HG02981 (cell line): Measurements from ENCODE around the gene SPATA7.
"Not testable (repeated sequence)": the region's sequence is repeated elsewhere in the genome, so short reads cannot be mapped to it uniquely, and the experiment has no call there.

Experiments used
- ATAC-seq: cut with Tn5 transposase; IDR thresholded peaks from one replicate; pipeline ENCODE4 v1.9.1; 2021; ENCODE audit warnings: mild to moderate bottlenecking, moderate library complexity; ENCODE audit not compliant: unreplicated experiment

Gene SPATA7, protein sequence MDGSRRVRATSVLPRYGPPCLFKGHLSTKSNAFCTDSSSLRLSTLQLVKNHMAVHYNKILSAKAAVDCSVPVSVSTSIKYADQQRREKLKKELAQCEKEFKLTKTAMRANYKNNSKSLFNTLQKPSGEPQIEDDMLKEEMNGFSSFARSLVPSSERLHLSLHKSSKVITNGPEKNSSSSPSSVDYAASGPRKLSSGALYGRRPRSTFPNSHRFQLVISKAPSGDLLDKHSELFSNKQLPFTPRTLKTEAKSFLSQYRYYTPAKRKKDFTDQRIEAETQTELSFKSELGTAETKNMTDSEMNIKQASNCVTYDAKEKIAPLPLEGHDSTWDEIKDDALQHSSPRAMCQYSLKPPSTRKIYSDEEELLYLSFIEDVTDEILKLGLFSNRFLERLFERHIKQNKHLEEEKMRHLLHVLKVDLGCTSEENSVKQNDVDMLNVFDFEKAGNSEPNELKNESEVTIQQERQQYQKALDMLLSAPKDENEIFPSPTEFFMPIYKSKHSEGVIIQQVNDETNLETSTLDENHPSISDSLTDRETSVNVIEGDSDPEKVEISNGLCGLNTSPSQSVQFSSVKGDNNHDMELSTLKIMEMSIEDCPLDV

DNA sequence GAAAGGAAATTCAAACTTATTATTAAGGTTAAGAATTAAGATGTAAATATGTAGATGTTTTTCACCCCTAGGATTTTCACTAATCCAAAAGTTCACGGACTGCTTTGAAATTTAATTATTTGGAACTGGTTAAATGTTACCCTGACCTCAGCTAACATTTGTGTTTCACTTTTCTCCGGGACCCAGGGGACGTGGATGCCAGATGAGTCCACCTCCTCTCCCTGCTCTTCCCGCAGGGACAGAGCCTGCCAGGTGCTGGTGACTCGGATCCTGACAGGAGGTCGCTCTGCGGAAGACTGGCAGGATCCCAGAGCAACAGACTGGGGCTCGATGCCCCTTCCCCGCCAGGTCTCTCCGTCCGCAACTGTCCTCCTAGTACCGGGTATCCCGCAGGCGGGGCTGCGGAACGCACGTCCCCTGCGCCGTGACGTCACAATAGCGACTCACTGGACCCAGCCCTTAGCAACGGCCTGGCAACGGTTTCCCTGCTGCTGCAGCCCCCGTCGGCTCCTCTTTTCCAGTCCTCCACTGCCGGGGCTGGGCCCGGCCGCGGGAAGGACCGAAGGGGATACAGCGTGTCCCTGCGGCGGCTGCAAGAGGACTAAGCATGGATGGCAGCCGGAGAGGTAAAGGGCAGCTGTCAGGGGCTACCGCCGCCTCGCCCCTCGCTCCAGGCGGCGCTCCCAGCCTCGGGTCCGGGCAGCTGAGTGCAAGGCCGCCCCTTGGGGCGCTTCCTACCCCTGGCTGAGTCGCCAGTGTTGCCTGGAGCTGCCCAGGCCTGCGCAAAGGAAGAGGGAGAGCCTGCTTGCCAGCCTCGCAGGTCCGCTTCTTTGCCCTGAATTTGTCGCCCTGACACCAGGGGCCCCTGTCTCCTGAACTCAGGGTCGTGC is at the start of gene SPATA7:
SPATA7 (plus strand) TSS at position 446 of the 890 bp plus-strand sequence; CDS start at position 608, 162 bp downstream.
- peak; percentile 99 for ATAC-seq

DNA sequence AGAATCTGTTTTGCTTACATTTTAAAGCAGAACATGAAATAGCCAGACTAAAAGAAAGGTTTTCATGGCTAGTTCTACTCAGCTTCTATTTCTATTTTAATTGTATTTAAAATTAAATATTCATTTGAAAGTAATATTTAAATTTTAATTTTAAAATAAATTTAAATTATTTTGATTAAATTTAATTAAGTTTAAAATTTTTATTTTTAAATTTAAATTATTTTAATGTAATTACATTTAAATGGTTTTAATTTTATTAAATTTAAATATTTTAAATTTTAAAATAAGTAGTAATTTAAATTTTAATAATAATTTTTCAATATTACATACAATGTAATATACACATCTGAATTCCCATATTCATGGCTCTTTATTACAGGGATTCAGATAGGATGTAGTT is 45.1 kb upstream of the SPATA7 start:
- no peak for ATAC-seq

DNA sequence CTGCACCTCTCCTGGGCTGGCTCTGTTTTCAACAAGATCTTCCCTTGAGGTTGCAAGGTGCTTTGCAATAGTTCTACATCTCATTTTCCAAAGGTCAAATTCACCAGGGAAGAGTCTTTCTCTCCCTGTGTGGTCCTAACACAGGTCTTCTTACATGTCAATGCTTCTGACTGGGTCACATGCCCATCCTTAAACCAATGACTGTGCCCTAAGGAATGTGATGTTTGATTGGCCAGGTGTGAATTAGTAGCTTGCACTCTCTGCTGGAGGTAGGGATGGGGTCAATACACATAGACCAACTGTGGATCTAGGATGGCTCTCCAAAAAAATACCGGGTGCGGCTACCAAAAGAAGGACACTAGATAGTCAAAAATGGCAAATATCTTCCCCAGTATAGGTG is 42.5 kb upstream of the SPATA7 start:
- no peak for ATAC-seq

DNA sequence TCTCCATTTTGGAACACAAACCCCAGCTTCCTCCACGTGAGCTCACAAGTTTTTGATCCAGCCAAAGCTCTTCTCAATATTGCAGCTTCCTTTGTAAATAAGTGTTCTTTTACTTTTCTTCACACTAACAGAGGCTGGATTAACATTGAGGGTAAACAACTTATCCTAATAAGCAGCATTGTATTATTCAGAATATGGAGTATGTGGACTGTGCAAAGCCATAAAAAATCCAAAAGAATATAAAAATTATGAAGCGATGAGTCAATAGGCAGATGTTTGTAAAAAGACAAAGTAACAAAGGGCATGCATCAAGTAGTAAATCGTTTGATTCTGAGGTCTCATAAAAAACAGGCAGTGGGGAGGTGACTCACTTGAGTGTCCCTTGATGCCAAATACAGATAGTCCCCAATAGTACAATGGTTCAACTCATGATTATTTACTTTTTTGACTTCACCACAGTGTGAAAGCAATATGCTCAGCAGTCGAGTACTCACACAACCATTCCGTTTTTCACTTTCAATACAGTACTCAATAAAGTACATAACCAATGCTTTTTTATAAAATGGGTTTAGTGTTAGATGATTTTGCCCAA is 39.3 kb upstream of the SPATA7 start:
- no peak for ATAC-seq

DNA sequence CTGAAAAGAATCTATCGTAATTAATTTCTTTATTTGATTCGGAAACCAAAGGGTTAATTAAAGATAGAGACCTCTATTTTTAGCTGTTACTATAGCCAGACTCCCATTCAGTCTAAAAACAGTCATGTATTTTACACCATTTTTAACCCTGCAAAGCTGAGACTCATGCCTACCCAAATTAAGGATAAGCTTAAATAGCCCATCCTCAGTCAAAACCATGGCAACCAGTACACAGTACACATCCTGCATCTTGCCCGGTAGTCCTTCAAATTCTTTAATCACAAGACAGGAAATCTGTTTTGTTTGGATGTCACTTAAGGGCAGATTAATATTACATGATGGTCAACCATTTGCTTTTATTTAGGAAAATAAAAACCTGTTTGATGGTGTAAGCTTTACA is 36.9 kb upstream of the SPATA7 start:
- ATAC-seq = no peak

DNA sequence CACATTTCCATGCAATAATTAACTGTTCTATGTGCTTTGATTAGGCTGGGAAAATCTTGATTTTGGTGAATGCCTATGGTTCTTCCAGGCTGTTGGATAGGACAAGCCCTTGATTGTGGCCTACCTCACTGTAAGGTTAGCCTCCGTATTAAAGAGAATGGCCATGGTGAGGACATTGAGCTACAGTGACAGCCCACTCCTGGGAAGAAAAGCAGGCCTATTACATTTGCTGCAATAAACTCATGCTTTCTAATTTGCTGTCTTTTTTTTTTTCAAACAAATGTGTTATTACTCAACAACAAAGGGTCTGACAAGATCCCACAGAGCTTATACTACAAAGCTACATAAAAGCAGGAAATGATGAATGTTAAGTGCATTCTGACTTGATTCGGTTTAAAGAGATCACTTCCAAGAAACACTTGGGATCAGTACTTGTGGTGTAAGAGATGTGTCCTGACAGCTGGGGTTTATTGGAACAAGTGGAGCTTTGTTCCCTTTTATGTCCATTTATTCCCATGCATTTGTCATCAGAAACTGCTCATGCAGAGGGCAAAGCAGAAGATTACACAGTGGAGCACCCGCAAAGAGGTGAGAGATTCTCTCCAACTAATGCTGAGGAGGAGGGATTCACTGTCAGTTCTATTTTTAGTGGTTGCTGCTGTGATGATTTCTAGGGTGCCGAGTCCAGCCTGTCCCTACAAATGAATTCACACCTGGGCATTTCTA is 33.3 kb upstream of the SPATA7 start:
- ATAC-seq = no peak

DNA sequence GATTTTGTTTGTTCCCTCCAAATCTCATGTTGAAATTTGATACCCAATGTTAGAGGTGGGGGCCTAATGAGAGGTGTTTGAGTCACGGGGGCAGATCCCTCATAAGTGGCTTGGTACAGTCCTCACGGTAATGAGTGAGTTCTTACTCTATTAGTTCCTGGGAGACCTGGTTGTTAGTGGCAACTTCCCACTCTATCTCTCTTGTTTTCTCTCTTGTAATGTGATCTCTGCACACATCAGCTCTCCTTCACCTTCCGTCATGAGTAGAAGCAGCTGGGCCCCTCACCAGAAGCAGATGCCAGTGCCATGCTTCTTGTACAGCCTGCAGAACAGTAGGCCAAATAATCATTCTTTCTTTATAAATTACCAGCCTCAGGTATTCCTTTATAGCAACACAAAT is 32.8 kb upstream of the SPATA7 start:
- no peak for ATAC-seq

DNA sequence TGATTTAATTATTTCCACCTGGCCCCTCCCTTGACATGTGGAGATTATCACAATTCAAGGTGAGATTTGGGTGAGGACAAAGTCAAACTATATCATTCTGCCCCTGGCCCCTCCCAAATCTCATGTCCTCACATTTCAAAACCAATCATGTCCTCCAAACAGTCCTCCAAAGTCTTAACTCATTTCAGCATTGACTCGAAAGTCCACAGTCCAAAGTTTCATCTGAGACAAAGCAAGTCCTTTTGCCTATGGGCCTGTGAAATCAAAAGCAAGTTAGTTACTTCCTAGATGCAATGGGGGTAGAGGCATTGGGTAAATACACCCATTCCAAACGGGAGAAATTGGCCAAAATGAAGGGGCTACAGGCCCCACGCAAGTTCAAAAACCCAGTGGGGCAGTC is 31.1 kb upstream of the SPATA7 start:
- no peak for ATAC-seq

DNA sequence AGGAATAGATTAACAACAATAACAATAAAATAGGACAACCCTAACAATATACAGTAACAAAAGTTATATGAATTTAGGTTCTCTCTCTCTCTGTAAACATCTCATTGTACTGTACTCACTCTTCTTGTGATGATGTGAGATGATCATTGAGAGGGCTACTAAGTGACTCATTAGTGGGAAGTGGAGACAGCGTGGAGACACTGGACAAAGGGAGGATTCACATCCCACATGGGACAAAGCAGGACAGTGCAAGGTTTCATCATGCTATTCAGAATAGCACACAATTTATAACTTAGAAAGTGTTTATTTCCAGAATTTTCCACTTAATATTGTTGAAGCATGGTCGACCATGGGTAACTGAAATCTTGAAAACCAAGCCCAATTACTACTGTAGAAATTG is 26.0 kb upstream of the SPATA7 start:
- ATAC-seq = no peak

DNA sequence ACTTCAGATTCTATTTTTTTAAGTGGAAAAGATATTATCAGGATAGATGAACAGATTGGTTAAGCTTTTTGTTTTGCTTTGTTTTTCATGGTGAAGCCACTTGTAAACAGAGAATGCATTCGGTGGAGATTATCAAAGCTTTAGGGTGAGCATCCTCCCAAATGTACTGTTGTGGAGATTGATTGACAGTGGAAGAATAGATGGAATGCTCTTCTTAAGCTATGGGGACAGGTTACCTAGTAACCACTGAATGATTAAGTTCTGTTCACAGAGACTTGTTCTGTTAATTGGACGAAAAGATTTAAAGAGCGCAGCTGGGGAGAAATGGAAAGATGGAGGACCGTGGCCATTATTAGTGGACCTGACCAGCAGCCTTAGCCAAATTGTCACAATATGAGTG is 21.8 kb upstream of the SPATA7 start:
- ATAC-seq = no peak

DNA sequence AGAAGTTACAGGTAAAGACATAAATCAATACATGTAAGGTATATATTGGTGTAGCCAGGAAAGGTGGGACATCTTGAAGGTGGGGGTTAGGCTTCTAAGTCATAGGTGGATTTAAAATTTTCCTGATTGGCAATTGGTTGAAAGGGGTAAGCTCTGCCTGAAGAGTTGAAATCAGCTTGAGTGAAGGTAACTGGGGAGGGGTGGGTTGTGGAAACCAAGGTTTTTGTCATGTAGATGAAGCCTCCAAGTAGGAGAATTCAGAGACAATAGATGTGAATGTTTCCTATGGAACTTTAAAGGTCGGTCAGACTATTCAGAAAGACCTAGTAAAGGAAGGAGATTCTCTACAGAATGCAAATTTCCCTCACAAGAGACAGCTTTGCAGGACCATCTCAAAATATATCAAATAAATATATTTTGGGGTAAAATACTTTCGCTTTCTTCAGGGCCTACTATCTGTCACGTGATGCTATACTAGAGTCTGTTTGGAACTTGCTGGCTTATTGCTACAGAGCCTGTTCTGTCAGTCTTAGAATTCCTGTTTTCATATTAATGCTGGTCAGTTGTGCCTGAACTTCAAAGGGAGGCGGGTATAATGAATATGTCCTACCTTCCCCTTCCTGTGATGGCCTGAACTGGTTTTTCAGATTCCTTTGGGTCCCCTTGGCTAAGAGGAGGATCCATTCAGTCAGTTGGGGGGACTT is 20.6 kb upstream of the SPATA7 start:
- no peak for ATAC-seq

DNA sequence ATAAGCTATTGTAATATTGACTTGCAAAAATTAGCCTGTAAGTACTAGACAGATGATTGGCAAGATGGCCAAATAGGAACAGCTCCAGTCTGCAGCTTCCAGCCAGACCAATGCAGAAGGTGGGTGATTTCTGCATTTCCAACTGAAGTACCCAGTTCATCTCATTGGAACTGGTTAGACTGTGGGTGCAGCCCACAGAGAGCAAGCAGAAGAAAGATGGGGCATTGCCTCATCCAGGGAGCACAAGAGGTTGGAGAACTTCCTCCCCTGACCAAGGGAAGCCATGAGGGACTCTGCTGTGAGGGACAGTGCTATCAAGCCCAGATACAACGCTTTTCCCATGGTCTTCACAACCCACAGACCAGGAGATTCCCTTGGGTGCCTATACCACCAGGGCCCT is 16.0 kb upstream of the SPATA7 start:
- no peak for ATAC-seq

DNA sequence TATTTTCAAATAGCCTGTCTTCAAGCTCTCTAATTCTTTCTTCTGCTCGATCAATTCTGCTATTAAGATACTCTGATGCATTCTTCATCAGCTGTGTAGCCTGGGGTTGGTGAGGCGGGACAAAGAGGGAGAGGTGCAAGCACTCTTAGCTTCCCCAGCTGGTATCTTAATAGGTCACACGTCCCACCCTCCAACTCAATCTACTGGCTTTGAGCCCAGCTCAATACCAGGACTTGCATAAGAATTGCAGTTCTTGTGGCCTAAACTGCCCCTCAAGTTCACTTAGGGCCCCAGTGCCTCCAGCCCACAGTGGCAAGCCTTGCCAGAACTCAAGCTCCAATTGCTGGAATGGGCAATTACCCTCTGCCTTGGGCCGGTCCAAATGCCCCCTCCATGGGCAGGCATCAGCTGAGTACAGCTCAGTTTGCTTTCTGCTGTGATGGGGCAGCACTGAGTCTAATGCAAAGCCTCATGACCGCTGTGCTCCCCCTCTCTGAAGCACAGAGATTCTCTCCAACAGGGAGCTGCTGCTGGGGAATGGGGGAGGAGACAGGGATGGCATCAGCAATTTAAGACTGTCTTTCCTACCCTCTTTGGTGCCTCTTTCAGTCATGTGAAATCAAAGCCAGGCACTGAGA is 5.6 kb upstream of the SPATA7 start:
- ATAC-seq = no peak

DNA sequence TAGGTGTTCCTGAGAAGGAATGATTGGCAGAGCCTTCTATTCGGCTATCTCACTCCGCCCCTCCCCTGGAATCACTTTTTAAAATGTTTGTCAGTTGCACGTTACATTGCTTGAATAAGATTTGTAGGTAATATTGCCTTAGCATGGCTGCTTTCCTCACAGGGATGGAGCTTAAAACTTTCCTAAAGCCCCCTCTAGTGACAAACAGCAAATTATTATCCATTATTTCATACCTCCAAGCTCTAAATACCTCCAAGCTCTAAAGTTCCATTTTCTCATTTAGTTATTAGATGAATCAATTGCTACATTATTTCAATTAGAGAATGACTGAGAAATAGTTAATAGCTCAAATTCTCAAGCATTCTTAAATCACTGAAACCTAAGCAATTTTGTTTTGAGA is 5.1 kb upstream of the SPATA7 start:
- no peak for ATAC-seq

DNA sequence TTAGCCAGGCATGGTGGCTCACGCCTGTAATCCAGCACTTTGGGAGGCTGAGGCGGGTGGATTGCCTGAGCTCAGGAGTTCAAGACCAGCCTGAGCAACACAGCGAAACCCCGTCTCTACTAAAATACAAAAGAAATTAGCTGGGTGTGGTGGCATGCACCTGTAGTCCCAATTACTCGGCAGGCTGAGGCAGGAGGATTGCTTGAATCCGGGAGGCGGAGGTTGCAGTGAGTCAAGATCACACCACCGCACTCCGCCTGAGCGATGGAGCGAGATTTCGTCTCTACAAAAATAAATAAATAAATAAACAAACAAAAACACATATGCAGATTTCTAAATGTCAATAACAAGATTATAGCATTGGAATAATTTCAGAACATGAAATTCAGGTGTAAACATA is 3.8 kb upstream of the SPATA7 start:
- ATAC-seq = not testable (repeated sequence)

DNA sequence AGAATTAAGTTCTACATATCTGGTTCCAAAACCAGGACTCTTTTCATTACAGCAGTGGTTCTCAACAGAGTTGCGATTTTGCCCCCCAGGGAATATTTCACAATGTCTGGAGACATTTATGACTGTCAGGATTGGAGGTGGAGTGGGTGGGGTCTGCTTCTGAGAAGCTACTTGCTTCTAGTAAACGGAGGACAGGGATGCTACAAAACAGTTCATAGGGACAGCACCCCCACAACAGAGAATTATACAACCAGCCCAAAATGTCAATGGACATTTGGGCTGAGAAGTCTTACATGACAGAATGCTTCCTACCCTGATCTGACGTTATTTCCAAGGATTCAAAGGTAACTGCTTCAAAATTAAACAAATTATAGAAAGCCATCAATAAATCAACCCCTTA is 739 bp upstream of the SPATA7 start:
- no peak for ATAC-seq

DNA sequence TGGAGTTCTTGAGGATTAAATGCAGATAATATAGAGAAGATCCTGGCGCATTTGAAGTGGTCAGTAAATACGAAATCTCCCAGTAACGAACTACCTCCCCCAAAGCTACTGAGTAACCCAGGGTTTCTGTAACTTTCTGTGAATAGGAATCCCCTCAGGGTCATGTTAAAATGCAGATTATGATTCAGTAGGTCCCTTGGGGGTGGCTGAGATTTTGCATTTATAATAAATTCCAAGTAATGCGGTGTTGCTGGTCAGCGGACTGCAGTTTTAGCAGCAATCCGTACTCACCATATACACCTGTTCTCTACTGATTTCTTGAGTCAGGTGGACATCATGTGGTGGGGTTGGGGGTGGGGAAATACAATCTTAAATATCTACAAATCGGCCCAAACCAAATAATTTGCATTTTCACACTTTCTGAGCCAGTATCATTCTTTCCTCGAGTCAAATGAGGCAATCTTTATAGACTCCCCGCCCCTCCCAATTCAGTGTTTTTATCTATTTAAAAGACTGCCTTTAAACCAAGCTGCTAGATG is 868 bp downstream of the SPATA7 start:
- ATAC-seq = peak; percentile 23

DNA sequence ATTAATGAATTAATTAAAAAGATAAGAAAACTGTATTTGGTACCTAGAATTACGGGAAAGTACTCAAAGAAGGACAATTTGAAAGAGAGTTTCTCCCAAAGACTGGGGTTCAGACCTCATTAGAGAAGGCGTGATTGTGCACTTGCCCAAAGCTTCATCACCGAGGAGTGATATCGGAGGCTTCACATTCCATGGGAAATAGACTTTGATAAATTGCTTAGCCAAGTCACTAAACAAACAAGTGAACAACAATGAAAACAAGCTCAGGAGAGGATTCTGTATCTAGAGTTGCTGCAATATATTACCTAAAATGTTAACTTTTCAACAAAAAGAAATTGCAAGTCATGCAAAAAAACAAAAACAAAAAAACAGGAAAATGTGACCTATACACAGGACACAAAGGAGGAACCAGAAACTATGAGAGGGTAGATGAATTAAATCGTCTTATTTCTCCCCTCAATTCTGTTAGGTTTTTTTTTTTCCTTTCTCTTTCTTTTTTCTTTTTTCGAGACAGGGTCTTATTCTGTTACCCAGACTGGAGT is 3.4 kb downstream of the SPATA7 start:
- no peak for ATAC-seq

DNA sequence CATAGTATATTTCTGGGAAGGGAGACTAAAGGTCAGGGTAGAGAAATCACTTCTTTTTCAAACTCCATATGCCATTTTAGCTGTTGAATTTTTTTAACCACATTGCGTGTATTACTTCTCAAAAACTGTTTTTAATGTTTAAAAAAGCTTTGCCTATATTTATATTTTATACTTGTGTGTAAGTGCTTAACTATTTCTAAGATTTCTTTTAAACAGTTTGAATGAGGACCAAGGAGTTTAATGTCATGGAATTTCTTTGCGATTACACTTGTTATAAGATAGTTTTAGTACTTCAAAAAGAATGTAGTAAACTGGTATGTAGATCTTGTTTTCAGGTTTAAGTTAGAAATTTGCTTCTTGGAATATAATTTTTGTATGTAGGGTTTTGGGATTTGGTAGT is 7.2 kb downstream of the SPATA7 start:
- ATAC-seq = no peak
